A673 (cell line): ENCODE data around the gene MPZL2.

Source experiments
- CTCF ChIP-seq: fragments of 300-800, 200-600 bp; sonication (generic); conservative IDR thresholded peaks from 2 replicates; pipeline ENCODE4 v1.5.1; 2017; ENCODE audit warnings: low read depth, mild to moderate bottlenecking, antibody characterized with exemption, low read length, moderate library complexity, mixed read lengths
- EZH2 ChIP-seq: fragments of 200-600 bp; sonication (generic); IDR thresholded peaks from 2 replicates; pipeline ENCODE4 v1.6.1; 2017; ENCODE audit warnings: borderline replicate concordance, low read depth, mild to moderate bottlenecking, mixed read lengths, antibody characterized with exemption, low read length; ENCODE audit not compliant: poor library complexity, severe bottlenecking

GRCh38 chr11:118283037-118283636 is 19.0 kb upstream of the MPZL2 start:
- TF ChIP-seq CTCF (no peak), EZH2 (no peak)
